Neural cell (in vitro differentiated cells): ENCODE measurements around the gene SYT13. TPM values are rescaled to one million over a fixed set of nuclear protein-coding genes. Genes with fewer than 3 reads are reported as not detected.

Experiments
- H2AFZ ChIP-seq: fragments of 200-600, 300-800 bp; sonication (generic), shearing (Covaris generic); 2 replicates; pipeline ENCODE4 v1.6.0; 2014; ENCODE audit warnings: low read depth, mild to moderate bottlenecking, antibody characterized with exemption, low read length, moderate library complexity
- H3F3A ChIP-seq: fragments of 200-600 bp; shearing (Covaris generic); 2 replicates; pipeline ENCODE4 v1.6.1; 2016; ENCODE audit warnings: mild to moderate bottlenecking, moderate library complexity, mixed read lengths, antibody characterized with exemption, low read length; ENCODE audit not compliant: insufficient read depth, poor library complexity, severe bottlenecking
- H3K27ac ChIP-seq: fragments of 200-600, 300-800 bp; sonication (generic), shearing (Covaris generic); 2 replicates; pipeline ENCODE4 v1.5.1; 2014; ENCODE audit warnings: mild to moderate bottlenecking, low read length, moderate library complexity
- H3K27me3 ChIP-seq: fragments of 300-800, 200-600 bp; sonication (generic), shearing (Covaris generic); 2 replicates; pipeline ENCODE4 v1.6.0; 2014; ENCODE audit warnings: mild to moderate bottlenecking, low read depth, low read length, moderate library complexity; ENCODE audit not compliant: insufficient read depth
- H3K36me3 ChIP-seq: fragments of 300-800, 200-600 bp; sonication (generic), shearing (Covaris generic); 2 replicates; pipeline ENCODE4 v1.5.1; 2014; ENCODE audit warnings: mild to moderate bottlenecking, antibody characterized with exemption, low read length, moderate library complexity; ENCODE audit not compliant: insufficient read depth
- H3K4me2 ChIP-seq: fragments of 300-800, 200-600 bp; sonication (generic), shearing (Covaris generic); 2 replicates; pipeline ENCODE4 v1.6.0; 2014; ENCODE audit warnings: mild to moderate bottlenecking, low read length
- H3K4me3 ChIP-seq: fragments of 300-800, 200-600 bp; sonication (generic), shearing (Covaris generic); 2 replicates; pipeline ENCODE4 v1.5.1; 2014; ENCODE audit warnings: mild to moderate bottlenecking, low read length, moderate library complexity
- H3K79me2 ChIP-seq: fragments of 200-600 bp; shearing (Covaris generic); replicated peaks from 2 replicates; pipeline ENCODE4 v1.6.0; 2014; ENCODE audit warnings: mild to moderate bottlenecking, low read length, moderate library complexity; ENCODE audit not compliant: insufficient read depth
- H3K9ac ChIP-seq: fragments of 300-800, 200-600 bp; sonication (generic), shearing (Covaris generic); 2 replicates; pipeline ENCODE4 v1.6.1; 2016; ENCODE audit warnings: mild to moderate bottlenecking, low read length, mixed read lengths
- H3K9me2 ChIP-seq: fragments of 200-600 bp; shearing (Covaris generic); 2 replicates; pipeline ENCODE4 v1.6.1; 2016; ENCODE audit warnings: mild to moderate bottlenecking, low read length, mixed read lengths; ENCODE audit not compliant: insufficient read depth
- H3K9me3 ChIP-seq: fragments of 200-600, 300-800 bp; sonication (generic), shearing (Covaris generic); 2 replicates; pipeline ENCODE4 v1.6.1; 2016; ENCODE audit warnings: mild to moderate bottlenecking, mixed run types, low read length, moderate library complexity, mixed read lengths
- H4K20me1 ChIP-seq: fragments of 200-600 bp; shearing (Covaris generic); 2 replicates; pipeline ENCODE4 v1.6.1; 2016; ENCODE audit warnings: mild to moderate bottlenecking, mixed run types; ENCODE audit not compliant: insufficient read depth
- CTCF ChIP-seq: fragments of 450-650 bp; IDR thresholded peaks from 2 replicates; pipeline ENCODE4 v1.5.1; 2014; ENCODE audit warnings: antibody characterized with exemption, mild to moderate bottlenecking, moderate library complexity; ENCODE audit not compliant: poor library complexity, severe bottlenecking
- EP300 ChIP-seq: fragments of 450-650 bp; conservative IDR thresholded peaks from 2 replicates; pipeline ENCODE4 v1.6.1; 2014; ENCODE audit warnings: antibody characterized with exemption, mild to moderate bottlenecking, moderate library complexity; ENCODE audit not compliant: poor library complexity, severe bottlenecking
- EZH2 ChIP-seq: fragments of 200-600, 300-800 bp; shearing (Covaris generic), sonication (generic); IDR thresholded peaks from 2 replicates; pipeline ENCODE4 v1.6.1; 2014; ENCODE audit warnings: antibody characterized with exemption, low read length, borderline replicate concordance, mild to moderate bottlenecking; ENCODE audit not compliant: insufficient read depth, poor library complexity, severe bottlenecking
- MXI1 ChIP-seq: fragments of 450-650 bp; conservative IDR thresholded peaks from 2 replicates; pipeline ENCODE4 v1.6.1; 2014; ENCODE audit warnings: antibody characterized with exemption, mild to moderate bottlenecking; ENCODE audit not compliant: poor library complexity, severe bottlenecking
- POLR2AphosphoS5 ChIP-seq: IDR thresholded peaks from 2 replicates; pipeline ENCODE4 v1.6.1; 2012
- RAD21 ChIP-seq: fragments of 450-650 bp; conservative IDR thresholded peaks from 2 replicates; pipeline ENCODE4 v1.6.1; 2014; ENCODE audit warnings: antibody characterized with exemption, mild to moderate bottlenecking, moderate library complexity
- SMC3 ChIP-seq: fragments of 450-650 bp; conservative IDR thresholded peaks from 2 replicates; pipeline ENCODE4 v1.6.1; 2014; ENCODE audit warnings: antibody characterized with exemption, mild to moderate bottlenecking, moderate library complexity; ENCODE audit not compliant: poor library complexity
- TAF1 ChIP-seq: IDR thresholded peaks from 2 replicates; pipeline ENCODE4 v1.6.1; 2012; ENCODE audit warnings: low read depth
- polyA plus RNA-seq: library from polyadenylated mRNA; depleted of rRNA; stranded (reverse); fragments of >200 nt; gene quantifications from 2 replicates; pipeline ENCODE4 v1.2.3, GENCODE V29; 2014
- TF ChIP-seq, protein P1 (sequence below): IDR thresholded peaks from 2 replicates; pipeline ENCODE4 v1.6.1; 2012; ENCODE audit warnings: borderline replicate concordance

Gene SYT13
- polyA plus RNA-seq, 1 donor from 2014 or later = 60.8 TPM

DNA sequence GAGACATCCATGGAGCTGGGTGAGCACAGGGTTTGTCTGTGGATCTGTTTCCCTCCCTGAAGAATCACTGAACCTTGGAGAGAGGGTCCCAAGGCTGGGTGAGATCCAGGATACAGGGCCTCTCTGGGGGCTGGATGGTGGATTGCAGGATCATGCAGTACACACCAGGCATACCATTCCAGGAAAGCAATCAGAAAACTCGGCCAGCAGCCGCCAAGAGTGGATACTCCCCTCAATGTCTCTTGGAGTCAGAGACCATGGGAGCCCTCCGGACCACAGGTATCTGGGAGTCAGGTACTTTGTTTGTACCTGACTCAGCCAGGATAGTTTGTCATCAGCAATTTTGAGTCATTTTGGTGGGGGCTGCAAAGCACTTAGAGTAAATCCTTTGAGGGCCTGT is 14.6 kb upstream of the SYT13 start:
- no peak overlapping the region for H2AFZ ChIP-seq
- no peak overlapping the region for H3K9ac ChIP-seq
- no peaks in the 10 kb centered on the region for H4K20me1 ChIP-seq
- H3K9me3 ChIP-seq = no peaks in the 10 kb centered on the region
- H3K4me3 ChIP-seq = no peak overlapping the region
- H3K27ac ChIP-seq = no peak overlapping the region
- no peak overlapping the region for H3K4me2 ChIP-seq
- H3K36me3 ChIP-seq = no peaks in the 10 kb centered on the region
- no peak for TF ChIP-seq MXI1
- TF ChIP-seq, protein P1, sequence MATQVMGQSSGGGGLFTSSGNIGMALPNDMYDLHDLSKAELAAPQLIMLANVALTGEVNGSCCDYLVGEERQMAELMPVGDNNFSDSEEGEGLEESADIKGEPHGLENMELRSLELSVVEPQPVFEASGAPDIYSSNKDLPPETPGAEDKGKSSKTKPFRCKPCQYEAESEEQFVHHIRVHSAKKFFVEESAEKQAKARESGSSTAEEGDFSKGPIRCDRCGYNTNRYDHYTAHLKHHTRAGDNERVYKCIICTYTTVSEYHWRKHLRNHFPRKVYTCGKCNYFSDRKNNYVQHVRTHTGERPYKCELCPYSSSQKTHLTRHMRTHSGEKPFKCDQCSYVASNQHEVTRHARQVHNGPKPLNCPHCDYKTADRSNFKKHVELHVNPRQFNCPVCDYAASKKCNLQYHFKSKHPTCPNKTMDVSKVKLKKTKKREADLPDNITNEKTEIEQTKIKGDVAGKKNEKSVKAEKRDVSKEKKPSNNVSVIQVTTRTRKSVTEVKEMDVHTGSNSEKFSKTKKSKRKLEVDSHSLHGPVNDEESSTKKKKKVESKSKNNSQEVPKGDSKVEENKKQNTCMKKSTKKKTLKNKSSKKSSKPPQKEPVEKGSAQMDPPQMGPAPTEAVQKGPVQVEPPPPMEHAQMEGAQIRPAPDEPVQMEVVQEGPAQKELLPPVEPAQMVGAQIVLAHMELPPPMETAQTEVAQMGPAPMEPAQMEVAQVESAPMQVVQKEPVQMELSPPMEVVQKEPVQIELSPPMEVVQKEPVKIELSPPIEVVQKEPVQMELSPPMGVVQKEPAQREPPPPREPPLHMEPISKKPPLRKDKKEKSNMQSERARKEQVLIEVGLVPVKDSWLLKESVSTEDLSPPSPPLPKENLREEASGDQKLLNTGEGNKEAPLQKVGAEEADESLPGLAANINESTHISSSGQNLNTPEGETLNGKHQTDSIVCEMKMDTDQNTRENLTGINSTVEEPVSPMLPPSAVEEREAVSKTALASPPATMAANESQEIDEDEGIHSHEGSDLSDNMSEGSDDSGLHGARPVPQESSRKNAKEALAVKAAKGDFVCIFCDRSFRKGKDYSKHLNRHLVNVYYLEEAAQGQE = no peak
- TF ChIP-seq CTCF = no peak
- TF ChIP-seq RAD21 = no peak
- TF ChIP-seq SMC3 = no peak
- TF ChIP-seq POLR2AphosphoS5 = no peak
- TF ChIP-seq TAF1 = no peak
- no peak for TF ChIP-seq EZH2
- TF ChIP-seq EP300 = no peak
- H3K27me3 ChIP-seq = no peaks in the 10 kb centered on the region
- H3K9me2 ChIP-seq = no peaks in the 10 kb centered on the region
- H3F3A ChIP-seq = no peaks in the 10 kb centered on the region
- no peaks in the 10 kb centered on the region for H3K79me2 ChIP-seq

GRCh38 chr11:45298718-45299117 is 12.6 kb upstream of the SYT13 start:
- H4K20me1 ChIP-seq = no peaks in the 10 kb centered on the region
- H3K27me3 ChIP-seq = no peaks in the 10 kb centered on the region
- no peaks in the 10 kb centered on the region for H3F3A ChIP-seq
- no peak overlapping the region for H3K27ac ChIP-seq
- no peaks in the 10 kb centered on the region for H3K36me3 ChIP-seq
- H3K9ac ChIP-seq = no peak overlapping the region
- no peaks in the 10 kb centered on the region for H3K9me2 ChIP-seq
- no peak overlapping the region for H3K4me2 ChIP-seq
- no peaks in the 10 kb centered on the region for H3K79me2 ChIP-seq
- H3K9me3 ChIP-seq = no peaks in the 10 kb centered on the region
- no peak overlapping the region for H3K4me3 ChIP-seq
- TF ChIP-seq, protein P1 = no peak
- TF ChIP-seq TAF1 (no peak), EZH2 (no peak), MXI1 (no peak), EP300 (no peak)
- no peak overlapping the region for H2AFZ ChIP-seq
